GM21528 (cell line): ENCODE measurements around the gene SPOCK2.

Experiments used
- ATAC-seq: cut with Tn5 transposase; IDR thresholded peaks from one replicate; pipeline ENCODE4 v1.9.1; 2021; ENCODE audit warnings: mild to moderate bottlenecking, moderate library complexity; ENCODE audit not compliant: unreplicated experiment, low FRiP score

The SPOCK2 gene

GRCh38 chr10:72014785-72015480, 73.4 kb downstream of the SPOCK2 start:
- ATAC-seq = no peak

DNA sequence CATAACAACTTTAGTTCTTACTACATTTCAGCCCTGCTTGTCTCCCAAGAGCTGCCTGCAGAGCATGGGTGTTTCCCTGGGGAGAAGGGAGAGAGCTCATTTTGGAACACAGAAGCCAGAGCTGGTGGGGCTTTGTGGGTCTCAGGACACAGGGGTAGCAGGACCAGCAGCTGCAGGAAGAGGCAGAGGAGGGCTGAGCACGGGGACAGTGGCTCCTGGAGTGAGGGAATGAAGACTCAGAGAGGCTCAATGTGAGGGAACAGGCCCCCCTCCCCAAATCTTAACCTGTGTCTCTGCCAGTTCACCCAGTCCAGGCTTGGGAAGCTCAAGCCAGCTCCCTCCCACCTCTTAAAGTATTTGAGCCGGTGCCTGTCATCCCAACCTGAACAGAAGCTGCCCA, 74.2 kb downstream of the SPOCK2 start:
- no peak for ATAC-seq

DNA sequence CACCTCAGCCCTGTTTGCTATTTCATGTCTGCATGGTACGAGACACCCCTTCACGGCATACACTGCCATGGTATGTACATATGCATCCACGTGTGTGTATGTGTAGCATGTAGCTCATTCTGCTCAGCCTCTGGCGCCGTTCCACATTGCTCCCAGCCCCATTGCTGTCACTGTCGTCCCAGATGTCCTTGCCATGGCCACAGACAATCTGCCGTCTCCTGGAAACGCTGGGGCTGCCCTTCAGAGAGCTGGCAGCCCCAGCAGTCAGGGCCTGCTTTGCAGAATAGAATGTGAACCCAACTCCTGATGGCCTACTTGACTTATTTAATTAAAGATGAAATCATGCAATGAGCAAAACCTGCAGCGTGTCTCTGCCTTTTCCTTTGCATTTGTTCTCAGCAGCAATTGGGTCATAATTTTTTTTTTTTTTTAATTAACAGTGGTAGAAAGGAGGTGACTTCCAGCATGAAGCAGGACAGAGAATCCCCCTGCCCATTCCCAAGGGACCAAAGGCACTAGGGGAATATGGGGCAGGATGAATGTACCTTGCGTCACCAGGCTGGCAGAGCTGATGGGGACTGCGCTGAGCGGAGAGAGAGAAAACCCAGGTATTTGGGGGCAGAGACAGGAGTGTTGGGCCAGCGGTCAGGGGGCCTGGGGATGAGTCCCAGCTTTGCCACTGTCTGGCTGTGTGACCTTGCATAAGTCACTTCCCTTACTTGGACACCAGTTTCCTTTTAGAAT, 75.0 kb downstream of the SPOCK2 start:
- ATAC-seq = no peak

DNA sequence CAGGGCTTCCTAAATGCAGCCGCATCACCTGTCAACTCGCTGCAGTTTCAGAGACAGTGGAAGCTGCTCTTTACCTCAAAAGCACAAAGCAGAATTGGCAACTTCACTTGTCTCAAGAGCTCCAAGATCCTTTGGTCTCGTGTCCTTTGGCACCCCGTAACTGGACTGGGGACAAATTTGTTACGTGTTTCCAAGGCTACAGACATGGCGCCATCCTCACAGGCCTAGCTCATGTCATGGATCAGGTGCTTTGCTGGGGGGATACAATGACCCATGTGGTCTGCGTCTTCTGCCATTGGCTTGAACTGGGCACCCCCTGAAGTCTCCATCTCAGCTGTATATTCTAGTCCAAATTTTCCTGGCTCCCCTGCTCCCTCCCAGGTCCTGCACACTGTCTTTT, 75.6 kb downstream of the SPOCK2 start:
- no peak for ATAC-seq

DNA sequence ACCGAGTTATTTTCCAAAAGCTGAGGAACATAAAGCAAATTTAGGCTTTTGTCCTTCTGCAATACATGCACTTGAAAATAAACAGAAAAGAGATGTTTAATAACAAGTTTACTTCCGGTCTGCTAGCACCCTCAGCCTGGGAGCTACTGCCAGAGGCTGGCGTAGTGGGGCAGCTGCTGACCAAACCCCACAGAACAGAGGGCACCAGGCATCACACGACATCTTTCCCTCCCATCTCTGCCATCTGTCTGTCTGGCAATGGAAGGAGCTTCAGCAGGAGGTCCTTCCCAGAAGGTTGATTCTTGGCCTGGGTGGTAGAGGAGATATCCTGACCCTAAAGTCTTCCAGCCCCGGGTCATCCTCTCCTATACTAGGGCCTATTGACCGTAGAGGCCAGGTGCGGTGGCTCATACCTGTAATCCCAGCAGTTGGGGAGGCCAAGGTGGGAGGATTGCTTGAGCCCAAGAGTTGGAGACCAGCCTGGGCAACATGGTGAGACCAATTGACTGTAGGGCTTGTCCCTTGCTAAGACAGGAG, 76.3 kb downstream of the SPOCK2 start:
- no peak for ATAC-seq

DNA sequence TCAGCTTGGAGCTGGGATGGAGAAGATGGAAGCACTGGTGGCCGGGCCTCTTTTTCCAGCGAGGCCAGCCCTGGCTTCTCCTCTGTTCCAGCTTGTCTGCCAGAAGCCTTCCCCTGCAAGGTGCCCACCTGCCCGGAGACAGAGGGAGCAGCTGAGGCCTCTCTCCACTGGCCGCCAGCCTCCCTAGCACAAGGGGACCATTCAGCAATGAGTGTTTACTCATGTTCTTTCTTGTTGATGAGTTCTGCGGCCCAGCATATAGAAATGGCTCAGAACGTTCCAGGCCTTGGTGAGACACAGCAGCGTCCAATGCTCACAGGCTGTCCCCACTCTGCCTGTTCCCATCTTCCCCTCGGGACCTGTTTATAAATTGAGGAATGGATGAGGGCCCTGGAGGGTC, 76.9 kb downstream of the SPOCK2 start:
- no peak for ATAC-seq

- ATAC-seq = no peak
These were observed 77.3 kb downstream of the SPOCK2 start for GRCh38 chr10:72011016-72011415.

GRCh38 chr10:72010234-72010973, 77.9 kb downstream of the SPOCK2 start:
- ATAC-seq = no peak

GRCh38 chr10:72009425-72010081, 78.8 kb downstream of the SPOCK2 start:
- no peak for ATAC-seq

DNA sequence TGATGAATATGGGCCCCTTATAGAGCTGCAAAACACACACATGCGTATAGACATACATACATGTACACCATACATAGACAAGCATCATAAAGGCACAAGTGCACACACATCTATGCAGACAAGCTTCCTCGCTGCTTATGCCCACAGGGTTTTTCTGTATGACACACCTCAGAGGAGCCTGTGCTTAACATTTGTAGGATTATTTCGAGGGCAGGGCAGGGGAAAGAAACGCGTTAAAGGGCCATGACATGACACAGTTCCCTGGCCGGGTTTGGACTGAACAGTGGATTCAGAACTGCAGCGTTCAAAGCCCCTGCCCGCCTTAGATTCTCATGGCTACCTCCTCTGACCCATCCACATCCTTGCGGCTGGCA, 79.3 kb downstream of the SPOCK2 start:
- no peak for ATAC-seq
